HEK293 (cell line): ENCODE measurements around the gene CDK8.

Experiments
- CTCF ChIA-PET: fragments of 350-600 bp; formaldehyde crosslinking; extraction: SDS; loops from one replicate; lab custom pipeline; 2021; ENCODE audit warnings: antibody characterized with exemption; lab: Yijun Ruan, JAX
- POLR2A ChIA-PET: fragments of 300-600 bp; formaldehyde crosslinking; extraction: SDS; loops from one replicate; lab custom pipeline; 2020; ENCODE audit warnings: antibody characterized with exemption, inconsistent platforms; lab: Yijun Ruan, JAX
- H3K27ac ChIP-seq: fragments of 200-500 bp; sonication (Bioruptor generic); 2 replicates; pipeline ENCODE4 v1.5.1; 2014; ENCODE audit warnings: low read depth, low read length, control low read depth, inconsistent platforms; ENCODE audit errors: extremely low read depth
- H3K36me3 ChIP-seq, 2 experiments: fragments of 200-500 bp in 1 of 2; sonication (Bioruptor generic) in 1 of 2; 1 replicate in 1 of 2; 2 replicates in 1 of 2; pipeline ENCODE4 v1.5.1; 2014 to 2017; ENCODE audit warnings: inconsistent platforms in 2 of 2, low read length in 2 of 2; ENCODE audit not compliant: control insufficient read depth in 2 of 2, insufficient read depth in 1 of 2
- H3K4me1 ChIP-seq: fragments of 200-500 bp; sonication (Bioruptor generic); 2 replicates; pipeline ENCODE4 v1.5.1; 2014; ENCODE audit warnings: mild to moderate bottlenecking, low read length, inconsistent platforms; ENCODE audit not compliant: control insufficient read depth, insufficient read depth
- H3K4me3 ChIP-seq: 2 replicates; pipeline ENCODE4 v1.5.1; 2011; ENCODE audit warnings: low read depth, mild to moderate bottlenecking, control low read depth, low read length, moderate library complexity
- H3K9me3 ChIP-seq: fragments of 200-500 bp; sonication (Bioruptor generic); 2 replicates; pipeline ENCODE4 v1.5.1; 2014; ENCODE audit warnings: low read depth, low read length, inconsistent platforms; ENCODE audit not compliant: control insufficient read depth, insufficient read depth
- BCL6B ChIP-seq: fragments of 450-650 bp; formaldehyde crosslinking; IDR thresholded peaks from 2 replicates; pipeline ENCODE4 v1.5.1; 2017; ENCODE audit warnings: missing biosample characterization, missing genetic modification characterization
- ELK4 ChIP-seq: IDR thresholded peaks from 2 replicates; pipeline ENCODE4 v1.6.1; 2011; ENCODE audit warnings: mild to moderate bottlenecking, low read depth, low read length, borderline replicate concordance
- HOXC10 ChIP-seq: sonication (generic); formaldehyde crosslinking; IDR thresholded peaks from 2 replicates; pipeline ENCODE4 v1.8.1; 2023; ENCODE audit warnings: mild to moderate bottlenecking, missing genetic modification reagents
- INSM2 ChIP-seq: fragments of 450-650 bp; formaldehyde crosslinking; IDR thresholded peaks from 2 replicates; pipeline ENCODE4 v1.5.1; 2016; ENCODE audit warnings: missing biosample characterization, missing genetic modification characterization
- KLF7 ChIP-seq: fragments of 450-650 bp; formaldehyde crosslinking; IDR thresholded peaks from 2 replicates; pipeline ENCODE4 v1.5.1; 2016; ENCODE audit warnings: missing biosample characterization, missing genetic modification characterization, borderline replicate concordance
- PRDM10 ChIP-seq: fragments of 450-650 bp; formaldehyde crosslinking; IDR thresholded peaks from 2 replicates; pipeline ENCODE4 v1.5.1; 2016; ENCODE audit warnings: missing biosample characterization, missing genetic modification characterization
- PRDM6 ChIP-seq: fragments of 450-650 bp; formaldehyde crosslinking; IDR thresholded peaks from 2 replicates; pipeline ENCODE4 v1.5.1; 2017; ENCODE audit warnings: missing biosample characterization, missing genetic modification characterization
- TCF7L2 ChIP-seq: IDR thresholded peaks from 2 replicates; pipeline ENCODE4 v1.6.1; 2011; ENCODE audit warnings: low read depth, mild to moderate bottlenecking, inconsistent platforms, low read length, moderate library complexity, borderline replicate concordance
- YY2 ChIP-seq: fragments of 450-650 bp; formaldehyde crosslinking; IDR thresholded peaks from 2 replicates; pipeline ENCODE4 v1.5.1; 2016; ENCODE audit warnings: missing biosample characterization, missing genetic modification characterization
- ZBTB7A ChIP-seq: fragments of 450-650 bp; formaldehyde crosslinking; IDR thresholded peaks from 2 replicates; pipeline ENCODE4 v1.5.1; 2016; ENCODE audit warnings: low read depth, missing biosample characterization, missing genetic modification characterization
- ZFP41 ChIP-seq: fragments of 450-650 bp; formaldehyde crosslinking; IDR thresholded peaks from 2 replicates; pipeline ENCODE4 v1.5.1; 2016; ENCODE audit warnings: missing biosample characterization, missing genetic modification characterization, borderline replicate concordance
- ZNF121 ChIP-seq: fragments of 450-650 bp; formaldehyde crosslinking; IDR thresholded peaks from 2 replicates; pipeline ENCODE4 v1.5.1; 2016; ENCODE audit warnings: missing biosample characterization, missing genetic modification characterization
- ZNF138 ChIP-seq: fragments of 450-650 bp; formaldehyde crosslinking; IDR thresholded peaks from 2 replicates; pipeline ENCODE4 v1.5.1; 2016; ENCODE audit warnings: missing biosample characterization, missing genetic modification characterization, borderline replicate concordance
- ZNF335 ChIP-seq: fragments of 450-650 bp; formaldehyde crosslinking; conservative IDR thresholded peaks from 2 replicates; pipeline ENCODE4 v1.5.1; 2016; ENCODE audit warnings: missing biosample characterization, missing genetic modification characterization
- ZNF423 ChIP-seq: fragments of 450-650 bp; formaldehyde crosslinking; IDR thresholded peaks from 2 replicates; pipeline ENCODE4 v1.5.1; 2016; ENCODE audit warnings: missing biosample characterization, missing genetic modification characterization
- ZNF514 ChIP-seq: fragments of 450-650 bp; formaldehyde crosslinking; IDR thresholded peaks from 2 replicates; pipeline ENCODE4 v1.5.1; 2016; ENCODE audit warnings: missing biosample characterization, missing genetic modification characterization
- ZNF555 ChIP-seq: fragments of 450-650 bp; formaldehyde crosslinking; conservative IDR thresholded peaks from 2 replicates; pipeline ENCODE4 v1.5.1; 2017; ENCODE audit warnings: missing biosample characterization, mild to moderate bottlenecking, missing genetic modification characterization, inconsistent platforms
- ZNF610 ChIP-seq: fragments of 450-650 bp; formaldehyde crosslinking; IDR thresholded peaks from 2 replicates; pipeline ENCODE4 v1.5.1; 2016; ENCODE audit warnings: missing biosample characterization, missing genetic modification characterization, borderline replicate concordance
- ZNF768 ChIP-seq: fragments of 450-650 bp; formaldehyde crosslinking; IDR thresholded peaks from 2 replicates; pipeline ENCODE4 v1.5.1; 2018; ENCODE audit warnings: missing biosample characterization, mild to moderate bottlenecking, missing genetic modification characterization
- ZNF777 ChIP-seq: fragments of 450-650 bp; formaldehyde crosslinking; IDR thresholded peaks from 2 replicates; pipeline ENCODE4 v1.5.1; 2017; ENCODE audit warnings: missing biosample characterization, missing genetic modification characterization, borderline replicate concordance
- ZSCAN18 ChIP-seq: fragments of 450-650 bp; formaldehyde crosslinking; IDR thresholded peaks from 2 replicates; pipeline ENCODE4 v1.5.1; 2016; ENCODE audit warnings: missing biosample characterization, missing genetic modification characterization

CDK8 gene

GRCh38 chr13:26253787-26254582 is at the start of gene CDK8 (continued):
- no peak for TF ChIP-seq ZSCAN18 (tag by site-specific recombination)
- TF ChIP-seq ZNF777 (tag by site-specific recombination) = peak; percentile 9; the same call in 1 of the 2 replicates
- TF ChIP-seq ZNF335 (tag by site-specific recombination) = peak; percentile 81
- TF ChIP-seq ZNF423 = peak; percentile 98
- no peak for TF ChIP-seq BCL6B (tag by site-specific recombination)
- TF ChIP-seq PRDM10 = peak; percentile 51; the same call in 1 of the 2 replicates
- no peak for TF ChIP-seq ZNF514
- peak; percentile 86 for TF ChIP-seq ZNF610

- TF ChIP-seq ZNF768 (tag by site-specific recombination) (no peak), ZNF555 (tag by site-specific recombination) (no peak), HOXC10 (CRISPR knock-in tag) (no peak)
- H3K9me3 ChIP-seq = no peaks in the 10 kb centered on the region
- H3K4me1 ChIP-seq = no peaks in the 10 kb centered on the region
- no peak overlapping the region for H3K4me3 ChIP-seq
- H3K36me3 ChIP-seq = peaks cover 9 to 49% of the 10 kb centered on the region in 2 experiments
- ChIA-PET POLR2A (no interaction called here), CTCF (interaction anchor here (1.0 kb wide), 1 partner anchor 13 kb away, joined by 3 read pairs; no protein-coding TSS in a partner anchor)
- no peak overlapping the region for H3K27ac ChIP-seq
Measured at GRCh38 chr13:26208287-26208686, 45.6 kb upstream of the CDK8 start.

GRCh38 chr13:26213345-26213744 is 40.6 kb upstream of the CDK8 start:
- Histone ChIP-seq H3K36me3 (peaks cover 22 to 88% of the 10 kb centered on the region in 2 experiments), H3K27ac (no peak overlapping the region), H3K4me3 (no peak overlapping the region), H3K4me1 (no peaks in the 10 kb centered on the region), H3K9me3 (no peaks in the 10 kb centered on the region)
- ChIA-PET CTCF (interaction anchor here (0.6 kb wide), 1 partner anchor 273 kb away, joined by 3 read pairs; no protein-coding TSS in a partner anchor), POLR2A (no interaction called here)
- TF ChIP-seq ELK4 = no peak
- no peak for TF ChIP-seq YY2 (tag by site-specific recombination)
- TF ChIP-seq PRDM6 (tag by site-specific recombination) = no peak
- TF ChIP-seq KLF7 (tag by site-specific recombination) = no peak
- no peak for TF ChIP-seq INSM2
- no peak for TF ChIP-seq TCF7L2
- no peak for TF ChIP-seq ZNF121 (tag by site-specific recombination)
- no peak for TF ChIP-seq ZNF138
- TF ChIP-seq ZFP41 (tag by site-specific recombination) = no peak
- no peak for TF ChIP-seq ZNF610
- no peak for TF ChIP-seq ZBTB7A (tag by site-specific recombination)
